NCI-H1105 (cell line): ENCODE measurements around the gene CRADD.

ENCODE experiments used
- DNase-seq: peaks from one replicate; lab custom pipeline; 2025; lab: John Stamatoyannopoulos, UW

CRADD gene

DNA sequence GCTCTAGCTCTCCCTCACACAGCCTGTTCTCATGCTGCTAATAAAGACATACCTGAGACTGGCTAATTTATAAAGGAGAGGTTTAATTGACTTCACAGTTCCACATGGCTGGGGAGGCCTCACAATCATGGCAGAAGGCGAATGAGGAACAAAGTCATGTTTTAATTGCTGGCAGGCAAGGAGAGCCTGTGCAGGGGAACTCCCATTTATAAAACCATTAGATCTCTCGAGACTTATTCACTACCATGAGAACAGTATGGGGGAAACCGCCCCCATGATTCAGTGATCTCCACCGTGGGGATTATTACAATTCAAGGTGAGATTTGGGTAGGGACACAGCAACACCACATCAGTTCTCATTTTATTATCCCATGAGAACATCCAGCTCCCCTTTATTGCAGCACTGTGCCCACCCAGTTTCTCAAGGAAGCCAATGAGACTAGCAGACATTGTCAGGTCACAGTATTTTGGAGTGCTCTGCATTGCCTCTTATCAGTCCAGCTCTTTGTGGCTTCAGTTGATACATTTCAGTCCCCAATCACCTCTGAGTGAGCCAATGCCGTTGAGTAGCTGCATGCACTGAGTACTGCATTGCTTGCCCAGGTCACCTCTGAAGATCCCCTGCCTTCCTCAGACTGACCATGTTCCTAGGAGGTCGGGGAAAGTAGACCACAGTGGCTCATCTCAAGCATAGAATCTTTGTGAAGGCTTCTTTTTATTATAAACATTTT is 131.2 kb downstream of the CRADD start:
- no peak for DNase-seq

DNA sequence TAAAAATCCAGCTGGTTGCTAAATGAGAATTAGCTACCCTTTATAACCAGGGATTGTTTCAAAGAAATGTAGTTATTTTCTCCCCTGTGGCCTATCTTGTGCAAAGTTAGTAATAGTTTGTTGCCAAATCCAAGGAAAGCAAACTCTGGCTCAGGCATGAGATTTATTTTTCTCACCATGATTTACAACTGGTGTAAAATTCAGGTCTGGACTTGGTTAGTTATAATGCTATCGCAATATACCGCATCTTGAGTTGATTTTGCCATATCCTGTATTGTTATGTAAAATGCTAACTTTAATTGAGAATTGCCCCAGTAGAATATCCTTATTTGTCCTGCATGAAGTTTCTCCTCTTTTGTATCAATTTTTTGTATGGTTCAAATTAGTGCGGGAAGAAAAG is 135.5 kb downstream of the CRADD start:
- no peak for DNase-seq

DNA sequence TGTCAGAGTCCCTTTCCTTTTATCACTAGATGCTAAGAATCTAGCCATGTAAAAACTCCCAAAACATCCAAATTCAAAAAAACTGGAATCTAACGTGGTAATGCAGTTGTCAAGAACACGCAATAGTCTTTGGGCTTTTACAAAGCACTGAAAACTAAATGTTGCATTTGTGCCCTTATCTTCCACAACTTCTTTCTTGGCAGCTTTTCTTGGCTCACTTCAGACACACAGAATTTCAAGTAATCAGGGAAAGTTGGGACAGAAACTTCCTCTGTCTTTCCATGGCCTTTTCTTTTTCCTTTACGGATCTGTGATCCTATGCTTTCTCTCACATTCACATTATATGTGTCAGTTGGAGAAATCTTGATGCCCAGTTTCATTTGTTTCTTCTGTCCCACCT is 136.0 kb downstream of the CRADD start:
- no peak for DNase-seq

DNA sequence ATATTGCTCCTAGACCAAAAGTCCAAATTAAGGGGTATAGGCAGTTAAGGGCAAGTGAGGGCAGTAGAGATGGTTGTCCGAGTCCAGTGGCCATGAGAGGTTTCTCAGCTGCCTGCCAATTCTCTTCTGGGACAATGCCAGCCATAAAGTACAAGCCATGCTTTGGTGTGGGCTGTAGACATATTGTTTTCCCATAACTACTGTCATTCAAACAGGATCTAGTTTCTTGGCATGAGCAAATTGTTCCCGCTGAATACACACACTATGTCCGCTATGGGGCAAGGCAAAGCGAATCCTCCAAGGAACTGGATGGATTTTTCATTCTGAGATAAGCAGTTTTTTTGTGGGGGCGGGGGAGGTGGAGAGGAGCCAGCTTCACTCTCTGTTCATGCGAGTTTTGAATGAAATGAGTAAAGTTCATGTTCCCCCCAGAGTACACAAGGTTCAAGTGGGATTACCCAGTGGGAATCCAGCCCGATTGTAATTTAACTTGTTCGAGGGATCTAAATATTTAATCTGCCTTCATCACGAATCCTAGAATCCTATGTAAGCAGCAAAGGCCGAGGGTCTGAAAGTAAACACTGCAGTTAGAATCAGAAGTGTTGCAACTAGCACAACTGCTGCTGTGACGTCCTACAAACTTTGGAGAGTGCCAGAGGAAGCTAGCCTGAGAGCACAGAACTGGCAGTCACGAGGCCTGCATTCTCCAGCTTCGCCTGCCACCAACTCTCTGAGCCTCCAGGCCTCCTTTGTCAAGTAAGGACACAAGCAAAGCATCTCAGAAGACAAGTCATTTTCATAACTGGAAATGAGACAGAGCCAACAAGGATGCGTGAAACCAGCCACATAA is 137.0 kb downstream of the CRADD start:
- no peak for DNase-seq

DNA sequence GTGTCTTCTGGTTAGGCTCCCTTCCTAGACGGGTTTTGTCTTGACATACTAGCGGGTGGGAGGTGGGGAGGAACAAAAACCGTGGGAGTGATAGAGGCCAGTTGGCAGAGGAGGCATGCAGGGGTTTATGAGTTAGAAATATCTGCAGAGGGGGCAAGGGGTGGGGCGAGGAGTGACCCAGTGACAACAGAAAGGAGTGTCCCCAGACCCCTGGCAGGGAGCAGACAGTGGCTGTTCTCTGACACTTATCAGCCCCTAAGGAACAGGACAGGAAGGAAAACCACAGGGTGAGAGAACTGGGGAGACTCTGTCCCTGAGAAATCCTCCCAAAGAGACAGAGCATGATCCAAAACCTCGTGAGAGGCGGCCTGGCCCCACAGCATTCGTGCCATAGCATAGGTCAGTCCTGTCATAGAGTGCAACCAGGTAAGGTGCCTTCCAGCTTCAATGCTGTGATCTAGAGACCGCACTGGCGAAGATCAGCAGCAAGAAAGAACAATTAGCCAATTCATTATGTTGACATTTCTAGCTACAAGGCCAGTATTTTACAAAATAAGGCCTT is 141.4 kb downstream of the CRADD start:
- no peak for DNase-seq

DNA sequence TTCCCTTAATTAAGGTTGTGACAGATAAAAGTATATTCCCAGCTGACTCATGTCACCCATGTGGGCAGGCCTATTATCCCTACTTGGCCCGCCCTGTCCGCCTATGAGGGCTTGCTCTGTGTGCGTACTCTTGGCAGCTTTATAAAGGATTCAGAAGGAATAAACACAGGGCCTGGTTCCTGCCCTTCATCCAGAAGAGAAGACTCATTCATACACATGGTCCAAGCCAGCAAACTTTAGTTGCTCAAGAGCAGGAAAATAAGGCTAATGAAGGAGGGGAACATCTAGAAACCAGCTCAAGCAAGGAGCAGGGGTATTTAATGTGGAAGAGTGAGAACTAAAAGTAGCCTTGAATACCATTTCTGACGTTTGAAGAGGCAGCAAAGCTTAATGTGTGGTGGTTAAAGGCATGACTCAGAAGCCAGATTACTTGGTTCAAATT is 141.9 kb downstream of the CRADD start:
- no peak for DNase-seq

DNA sequence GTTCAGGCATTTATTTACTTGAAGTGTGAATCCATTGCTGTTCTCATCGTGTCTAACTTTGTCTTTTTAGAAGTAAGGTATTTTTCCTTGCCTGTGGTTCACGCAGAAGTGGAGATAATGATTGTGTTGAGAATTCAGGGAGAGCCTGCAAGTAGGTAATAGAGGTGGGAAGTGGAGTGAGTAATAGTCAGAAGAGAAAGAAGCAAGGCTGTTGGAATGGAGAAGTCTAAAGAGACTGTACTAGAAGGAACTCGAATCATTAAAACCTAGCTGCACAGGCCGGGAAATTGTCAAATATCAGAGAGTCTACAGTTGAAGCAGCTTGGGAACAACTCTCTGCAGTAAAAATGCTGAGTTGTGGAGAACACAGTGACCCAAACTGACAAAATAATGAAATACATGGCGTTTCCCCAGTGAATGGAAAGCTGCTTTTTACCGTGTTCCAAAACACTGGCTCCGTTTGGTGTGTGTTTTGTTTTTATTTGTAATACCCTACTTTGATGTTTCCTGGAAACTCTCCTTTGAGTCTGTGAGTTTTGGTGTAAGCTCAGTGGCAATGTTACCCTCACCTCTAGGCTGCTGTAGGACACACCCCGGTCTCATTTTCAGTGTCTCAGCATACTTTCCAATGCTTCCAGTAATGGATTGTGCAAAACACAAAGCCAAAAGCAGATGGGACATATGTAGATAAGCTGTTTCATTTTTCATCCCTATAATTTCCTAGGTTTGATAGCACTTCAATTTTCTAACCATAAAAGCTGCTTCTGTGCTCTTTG is 146.6 kb downstream of the CRADD start:
- DNase-seq, result no peak

DNA sequence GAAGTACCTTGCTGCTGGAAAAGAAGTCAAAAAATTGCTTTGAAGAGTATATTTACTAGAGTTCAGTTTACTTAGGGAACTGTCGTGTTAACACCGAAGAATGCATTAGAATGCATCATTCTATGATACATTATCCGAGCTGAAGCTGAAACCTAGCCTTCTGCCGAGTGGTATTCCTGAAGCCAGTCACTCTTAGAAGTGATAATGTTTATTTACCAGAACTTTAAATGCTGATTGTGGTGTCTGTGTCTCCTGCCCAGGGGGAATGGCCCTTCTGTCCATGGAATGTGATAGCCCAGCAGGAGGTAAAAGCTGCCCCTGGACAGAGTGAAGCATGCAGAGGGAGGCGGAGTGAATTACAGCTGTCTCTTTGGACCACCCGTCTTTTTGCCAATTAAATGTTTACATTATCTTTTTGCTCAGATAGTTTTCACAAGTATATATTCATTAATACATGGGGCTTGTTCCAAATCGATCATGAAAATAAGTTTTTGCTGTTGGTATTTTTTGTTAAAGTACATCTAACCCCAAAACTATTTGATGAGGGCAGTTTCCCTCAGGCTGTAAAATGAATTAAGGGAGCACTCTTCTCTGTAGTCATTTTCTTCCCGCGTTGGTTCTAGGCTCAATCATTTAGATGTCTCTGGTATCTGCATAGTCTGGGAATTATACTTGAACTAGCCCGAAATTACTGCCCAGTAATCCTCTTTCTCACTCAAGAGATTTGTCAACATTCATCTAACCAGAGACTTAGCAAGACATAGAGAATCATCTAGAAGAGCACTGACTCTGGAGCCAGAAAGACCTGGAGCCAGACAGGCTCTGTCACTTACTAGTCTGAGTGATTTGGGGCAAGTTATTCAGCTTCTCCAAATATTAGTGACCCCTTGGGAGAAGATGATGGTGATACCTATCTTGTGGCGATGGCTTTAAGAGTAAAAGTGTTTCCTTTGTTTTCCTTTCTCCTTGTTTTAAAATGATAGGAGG is 147.6 kb downstream of the CRADD start:
- DNase-seq, result no peak

DNA sequence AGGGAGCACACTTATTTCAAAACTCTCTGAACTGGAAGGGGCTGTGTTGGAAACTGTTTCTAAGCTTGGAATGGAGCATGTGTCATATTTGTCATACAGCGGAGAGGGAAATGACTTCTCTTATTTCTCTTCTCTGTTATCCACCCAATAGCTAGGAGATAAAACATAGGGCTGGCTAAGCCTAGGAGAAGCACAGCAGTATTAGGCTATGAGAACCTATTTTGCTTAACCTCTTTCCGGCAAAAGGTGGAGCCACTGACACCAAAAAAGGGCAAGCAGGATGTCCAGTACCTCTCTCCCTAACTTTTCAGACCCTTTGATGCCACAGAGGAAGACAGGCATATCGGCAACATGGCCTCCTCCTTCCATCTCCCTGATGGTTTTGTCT is 148.3 kb downstream of the CRADD start:
- DNase-seq, result no peak

DNA sequence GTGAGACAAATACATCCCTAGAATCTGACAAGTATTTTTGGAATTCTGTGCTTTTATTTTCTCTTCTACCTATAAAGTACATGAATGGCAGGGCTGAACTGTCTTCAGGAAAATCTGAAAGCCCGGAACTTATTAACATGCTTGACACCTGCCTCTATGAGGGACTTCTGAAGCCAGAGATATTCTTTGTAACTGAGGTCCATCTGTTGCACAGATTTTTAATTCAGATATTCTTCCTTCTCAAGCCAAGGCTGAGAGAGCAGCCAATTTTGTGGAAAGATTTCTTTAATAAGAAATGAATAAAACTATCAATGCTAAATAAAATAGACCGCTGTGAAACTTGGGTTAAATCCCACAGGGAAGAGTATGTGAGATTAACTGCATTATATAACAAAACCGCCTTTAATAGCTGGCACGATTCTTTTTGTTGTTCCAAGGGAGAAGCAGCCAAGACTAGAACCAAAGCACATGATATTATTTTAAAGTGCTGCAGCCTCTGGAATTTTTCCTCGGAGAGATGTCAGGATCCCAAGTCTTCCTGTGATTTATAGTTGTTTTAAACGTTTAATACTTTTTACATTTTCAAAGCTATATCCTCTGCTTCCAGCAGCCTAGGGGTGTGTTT is 148.9 kb downstream of the CRADD start:
- no peak for DNase-seq

DNA sequence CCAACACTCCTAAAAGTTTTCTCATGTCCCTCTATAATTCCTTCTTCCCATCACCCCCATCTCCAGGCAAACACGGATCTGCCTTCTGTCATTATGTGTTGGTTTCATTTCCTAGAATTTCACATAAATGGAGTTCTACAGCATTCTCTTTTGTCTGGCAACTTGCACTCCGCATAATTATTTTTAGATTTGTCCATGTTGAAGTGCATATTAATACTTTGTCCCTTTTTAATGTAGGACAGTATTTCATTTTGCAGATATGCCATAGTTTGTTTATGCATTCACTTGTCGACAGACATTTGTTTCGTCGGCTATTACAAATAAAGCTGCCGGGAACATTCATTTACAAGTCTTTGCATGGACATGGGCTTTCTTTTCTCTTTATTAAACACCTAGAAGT is 150.0 kb downstream of the CRADD start:
- DNase-seq, result no peak

DNA sequence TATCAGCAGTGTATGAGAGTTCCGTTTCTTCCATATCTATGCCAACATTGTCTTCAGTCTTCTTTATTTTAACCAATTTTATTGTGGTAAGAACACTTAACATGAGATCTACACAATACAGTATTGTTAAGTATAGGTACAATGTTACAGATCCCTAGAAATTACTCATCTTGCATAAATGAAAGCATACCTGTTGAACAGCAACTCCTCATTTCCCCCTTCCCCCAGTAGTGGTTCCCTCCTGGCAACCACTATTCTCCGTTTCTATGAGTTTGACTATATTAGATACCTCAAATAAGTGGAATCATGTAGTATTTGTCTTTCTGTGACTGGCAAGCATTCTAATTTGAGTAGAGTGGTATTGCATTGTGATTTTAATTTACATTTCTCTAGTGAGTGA is 150.5 kb downstream of the CRADD start:
- DNase-seq, result no peak

DNA sequence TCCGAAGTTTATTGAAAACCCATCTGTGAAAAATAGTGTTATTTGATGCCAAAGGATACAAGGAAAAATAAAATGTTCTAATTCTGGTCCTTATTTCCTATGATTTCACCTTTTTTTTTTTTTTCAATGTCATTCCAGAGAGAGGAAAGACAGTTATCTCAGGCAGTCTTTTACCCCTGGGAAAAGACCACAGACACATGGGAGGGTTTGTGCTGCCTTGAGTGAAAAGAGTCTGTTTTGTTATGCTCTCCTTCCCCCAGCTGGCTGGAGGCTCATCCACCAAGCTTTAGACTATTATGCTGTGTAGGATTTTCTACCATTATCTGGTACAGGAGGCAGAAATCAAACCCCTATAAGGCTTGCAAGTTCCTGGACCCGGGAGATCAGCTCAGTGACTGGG is 151.8 kb downstream of the CRADD start:
- no peak for DNase-seq

DNA sequence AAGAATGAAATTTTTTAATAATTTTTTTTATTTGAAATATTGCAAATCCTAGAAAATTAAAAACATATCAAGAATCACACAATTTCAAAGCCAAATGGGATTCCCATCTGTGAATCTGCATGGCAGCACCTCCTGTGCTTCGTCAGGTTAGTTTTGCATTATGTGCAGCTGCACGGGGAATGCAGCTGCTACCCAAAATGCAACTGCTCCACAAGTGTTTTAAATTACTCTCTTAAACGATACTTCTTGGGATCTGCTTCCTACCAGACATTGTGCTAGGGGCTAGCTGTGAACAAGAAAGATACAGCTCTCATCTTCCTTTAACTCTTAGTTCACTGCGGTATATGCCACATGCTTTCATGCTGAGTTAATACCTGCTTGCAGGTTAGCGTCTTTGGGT is 154.2 kb downstream of the CRADD start:
- no peak for DNase-seq

DNA sequence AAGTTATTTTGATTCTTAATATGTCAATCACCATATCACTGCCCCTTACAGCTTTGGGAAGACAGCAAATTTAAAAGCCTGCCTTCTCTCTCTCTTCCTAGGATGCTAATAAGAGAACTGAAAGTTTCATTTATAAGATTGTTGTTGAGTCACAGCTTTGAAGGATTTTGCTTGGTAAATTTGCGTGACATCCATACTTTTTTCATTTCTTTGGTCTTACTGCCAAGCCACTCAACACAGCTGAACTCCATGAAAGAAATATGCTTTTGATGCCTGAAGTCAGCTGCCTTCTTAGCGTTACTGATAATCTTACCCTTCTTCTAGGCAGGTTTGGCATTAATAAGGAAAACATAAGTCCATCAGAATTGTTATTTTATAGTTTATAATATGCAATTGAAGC is 155.0 kb downstream of the CRADD start:
- no peak for DNase-seq

DNA sequence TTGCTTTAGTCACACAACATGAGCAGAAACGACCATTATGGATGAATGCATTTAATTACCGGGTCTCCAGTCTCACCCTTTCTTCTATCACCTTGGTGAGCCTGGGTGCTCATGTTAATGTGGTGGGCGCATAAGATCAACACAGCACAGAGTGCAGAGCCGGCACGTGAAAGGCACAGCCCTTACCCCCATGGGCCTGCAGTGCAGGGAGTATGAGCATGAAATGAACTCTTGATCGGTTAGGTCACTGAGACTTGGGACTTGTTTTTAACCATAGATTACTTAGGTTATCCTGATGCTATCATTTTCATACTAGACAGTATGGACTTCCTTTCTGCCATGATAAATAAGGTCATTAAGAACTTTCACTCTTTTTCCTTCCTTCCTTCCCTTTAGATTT is 156.8 kb downstream of the CRADD start:
- DNase-seq, result no peak

DNA sequence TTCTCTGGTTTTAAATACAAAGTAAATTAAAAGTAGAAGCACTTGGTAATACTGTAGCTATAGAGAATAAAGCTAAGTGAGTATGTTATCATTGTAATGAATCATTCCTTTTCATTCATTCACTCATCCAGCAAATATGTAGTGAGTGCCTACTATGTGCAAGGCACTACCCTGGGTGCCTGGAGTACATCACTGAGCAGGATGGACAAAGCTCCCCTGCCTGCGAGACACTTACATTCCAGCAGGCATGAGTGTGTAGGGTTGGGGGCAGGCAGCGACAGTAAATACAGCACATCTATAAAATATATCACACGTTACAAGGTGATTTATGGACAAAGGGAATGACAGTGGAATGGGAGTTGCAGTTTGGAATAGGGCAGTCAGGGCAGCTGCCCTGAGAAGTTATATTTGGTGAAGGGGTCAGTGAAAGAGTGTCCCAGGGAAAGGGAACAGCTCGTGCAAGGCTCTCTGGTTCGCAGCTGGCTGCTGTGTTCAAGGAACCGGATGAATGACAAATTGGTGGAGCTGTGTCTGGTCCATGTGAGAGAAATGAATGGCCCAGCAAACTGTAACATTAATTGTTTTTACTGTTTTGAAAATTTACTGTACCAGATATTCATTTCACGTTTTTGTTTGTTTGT is 159.6 kb downstream of the CRADD start:
- DNase-seq, result no peak

DNA sequence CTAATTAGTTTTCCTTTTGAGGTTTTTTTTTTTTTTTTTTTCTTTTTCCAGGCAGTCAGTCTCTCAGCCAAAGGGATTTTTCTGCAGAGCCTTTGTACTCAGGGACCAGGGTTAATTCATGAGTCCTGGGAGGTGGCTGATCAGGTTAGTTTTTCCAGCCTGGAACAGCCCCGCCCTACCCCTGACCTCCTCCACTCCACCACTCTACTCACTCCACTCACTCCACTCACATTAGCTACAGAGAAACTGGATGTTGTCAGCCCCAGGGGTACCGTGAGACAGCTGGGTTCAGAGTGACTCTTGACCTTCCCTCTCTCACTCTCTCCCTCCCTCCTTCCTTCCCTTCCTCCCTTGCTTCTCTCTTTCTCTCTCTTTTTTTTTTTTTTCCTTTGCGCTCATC is 161.0 kb downstream of the CRADD start:
- DNase-seq, result no peak

DNA sequence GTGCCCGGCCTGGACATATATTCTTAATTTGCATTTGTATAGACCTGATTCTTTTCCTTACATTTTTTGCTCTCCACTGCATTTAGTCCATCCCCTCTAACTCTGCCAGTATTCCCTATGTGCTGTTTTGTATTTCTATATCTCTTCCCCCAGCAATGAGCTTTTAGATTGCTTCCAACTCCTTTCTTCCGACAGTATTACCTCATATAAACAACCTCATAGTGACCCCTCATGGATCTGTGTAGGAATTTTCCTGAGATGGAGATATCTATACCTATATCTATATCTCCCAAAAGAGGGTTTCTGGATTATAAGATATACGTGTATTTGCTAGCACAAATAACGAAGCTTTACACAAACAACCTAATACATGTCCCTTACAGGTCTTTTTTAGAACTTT is 161.9 kb downstream of the CRADD start:
- DNase-seq, result no peak

DNA sequence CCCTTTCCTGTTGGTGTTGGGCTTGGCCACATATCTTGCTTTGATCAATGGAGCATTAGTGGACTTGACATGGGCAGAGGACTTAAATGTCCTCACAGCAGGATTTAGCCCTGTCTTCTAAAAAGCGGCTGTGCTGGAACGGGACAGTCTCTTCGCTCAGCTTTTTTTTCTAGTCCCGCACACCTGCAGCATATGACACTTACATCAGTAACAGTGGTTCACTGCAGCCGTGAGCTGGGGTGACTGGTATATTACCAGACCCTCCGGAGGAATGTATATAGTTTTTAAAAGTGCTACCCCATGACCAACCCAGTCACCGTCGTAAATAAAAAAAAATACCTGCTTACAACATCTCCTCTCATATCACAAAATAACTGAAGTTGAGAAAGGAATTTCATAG is 164.5 kb downstream of the CRADD start:
- no peak for DNase-seq
